LHCN-M2 (cell line): Measurements from ENCODE around the gene DUSP7. TPM values are rescaled to one million over a fixed set of nuclear protein-coding genes. Genes with fewer than 3 reads are reported as not detected.
"Not testable (repeated sequence)": the region's sequence is repeated elsewhere in the genome, so short reads cannot be mapped to it uniquely, and the experiment has no call there.

Experiments used
- DNase-seq: peaks from one replicate; pipeline ENCODE4 v3.0.0-alpha.2; 2012; ENCODE audit warnings: low read depth
- total RNA-seq: library from RNA; depleted of rRNA; stranded (reverse); fragments of >200 nt; gene quantifications from 2 replicates; pipeline ENCODE4 v1.2.3, GENCODE V29; 2014

DUSP7 gene
- total RNA-seq, 1 experiment from 2014 or later, result 15.7 TPM

GRCh38 chr3:52049503-52049902 lies 6.9 kb downstream of the DUSP7 start:
- DNase-seq, result no peak

- no peak for DNase-seq
Measured at GRCh38 chr3:52047295-52047960, 8.9 kb downstream of the DUSP7 start.

GRCh38 chr3:52046902-52047239 lies 9.5 kb downstream of the DUSP7 start:
- DNase-seq, result no peak

- DNase-seq, result peak; percentile 96
Measured at GRCh38 chr3:52046186-52046901, 10.0 kb downstream of the DUSP7 start.

GRCh38 chr3:52044869-52045619 lies 11.3 kb downstream of the DUSP7 start:
- no peak for DNase-seq

GRCh38 chr3:52043750-52044149 lies 12.6 kb downstream of the DUSP7 start:
- no peak for DNase-seq

GRCh38 chr3:52043039-52043438 lies 13.3 kb downstream of the DUSP7 start:
- not testable (repeated sequence) for DNase-seq

- DNase-seq, result peak; percentile 13
Measured at GRCh38 chr3:52041118-52041731, 15.1 kb downstream of the DUSP7 start.

GRCh38 chr3:52040600-52040999 lies 15.8 kb downstream of the DUSP7 start:
- DNase-seq, result no peak

GRCh38 chr3:52039846-52040245 lies 16.5 kb downstream of the DUSP7 start:
- no peak for DNase-seq

GRCh38 chr3:52039426-52039825 lies 16.9 kb downstream of the DUSP7 start:
- no peak for DNase-seq

GRCh38 chr3:52038227-52038626 lies 18.1 kb downstream of the DUSP7 start:
- no peak for DNase-seq

- no peak for DNase-seq
Measured at GRCh38 chr3:52037291-52037690, 19.1 kb downstream of the DUSP7 start.

- no peak for DNase-seq
Measured at GRCh38 chr3:52036829-52037228, 19.5 kb downstream of the DUSP7 start.

GRCh38 chr3:52036222-52036694 lies 20.1 kb downstream of the DUSP7 start:
- no peak for DNase-seq

- no peak for DNase-seq
Measured at GRCh38 chr3:52034651-52035050, 21.7 kb downstream of the DUSP7 start.

GRCh38 chr3:52034212-52034611 lies 22.2 kb downstream of the DUSP7 start:
- no peak for DNase-seq

- not testable (repeated sequence) for DNase-seq
Measured at GRCh38 chr3:52033748-52034147, 22.6 kb downstream of the DUSP7 start.

GRCh38 chr3:52032702-52033408 lies 23.5 kb downstream of the DUSP7 start:
- no peak for DNase-seq

- DNase-seq, result no peak
Measured at GRCh38 chr3:52031896-52032295, 24.5 kb downstream of the DUSP7 start.

- DNase-seq, result no peak
Measured at GRCh38 chr3:52030714-52031310, 25.6 kb downstream of the DUSP7 start.
